HepG2 (cell line): Measurements from ENCODE around the gene RAI14. TPM values are rescaled to one million over a fixed set of nuclear protein-coding genes. Genes with fewer than 3 reads are reported as not detected.

Source experiments
- ATAC-seq: fragments of 200-7000 bp; cut with Tn5 transposase; 3 replicates; pipeline ENCODE4 v1.9.1; 2020; ENCODE audit warnings: mild to moderate bottlenecking, moderate library complexity
- BruUV-seq: library from RNA; stranded (reverse); fragments of 400-500 nt; replicated peaks from 2 replicates; lab custom pipeline; 2021; lab: Mats Ljungman, UMichigan
- CTCF ChIA-PET: fragments of 300-600 bp; formaldehyde crosslinking; extraction: SDS; loops from one replicate; lab custom pipeline; 2021; ENCODE audit warnings: low total read pairs, inconsistent platforms, low intra/inter-chr PET ratio; lab: Yijun Ruan, JAX
- POLR2A ChIA-PET: fragments of 350-600 bp; sonication (Branson Sonifier 250); formaldehyde crosslinking; loops from one replicate; lab custom pipeline; 2020; ENCODE audit warnings: antibody characterized with exemption, inconsistent platforms; lab: Yijun Ruan, JAX
- DNase-seq: peaks from one replicate; pipeline ENCODE4 v3.0.0-alpha.2; 2015; ENCODE audit warnings: low spot score
- FAIRE-seq: peaks from 3 replicates; lab custom pipeline; 2011; peaks lifted over from hg19 to GRCh38; lab: Jason Lieb, UNC
- H2AFZ ChIP-seq: one replicate; pipeline ENCODE4 v1.6.1; 2011; ENCODE audit warnings: low read length, inconsistent platforms
- H3K27ac ChIP-seq: fragments of 300-600 bp; 3 replicates; pipeline ENCODE4 v1.8.0; 2011; ENCODE audit warnings: mixed run types, mild to moderate bottlenecking, mixed read lengths, low read length, inconsistent platforms; ENCODE audit not compliant: insufficient read depth; ENCODE audit errors: extremely low read length
- H3K27me3 ChIP-seq, 2 experiments: fragments of 200-600 bp in 1 of 2; 2 replicates in 1 of 2; 3 replicates in 1 of 2; pipeline versions ENCODE4 v1.6.0 to v1.8.0; 2011; ENCODE audit warnings: low read length in 2 of 2, mild to moderate bottlenecking in 2 of 2, moderate library complexity in 2 of 2, inconsistent platforms in 1 of 2; ENCODE audit not compliant: insufficient read depth in 2 of 2, control insufficient read depth in 1 of 2
- H3K36me3 ChIP-seq, 2 experiments: fragments of 200-600 bp in 1 of 2; replicated peaks in 1 of 2; 2 replicates in 1 of 2; 3 replicates in 1 of 2; pipeline versions ENCODE4 v1.5.1 to v1.8.0; 2011; ENCODE audit warnings: low read length in 2 of 2, inconsistent platforms in 1 of 2; ENCODE audit not compliant: insufficient read depth in 2 of 2, control insufficient read depth in 1 of 2
- H3K4me1 ChIP-seq: 2 replicates; pipeline ENCODE4 v1.5.1; 2012; ENCODE audit warnings: low read length, inconsistent platforms; ENCODE audit not compliant: insufficient read depth
- H3K4me2 ChIP-seq: 2 replicates; pipeline ENCODE4 v1.6.0; 2011; ENCODE audit warnings: low read depth, low read length, inconsistent platforms
- H3K4me3 ChIP-seq, 3 experiments: fragments of 200-600 bp in 1 of 3; sonication (generic), shearing (Covaris generic) in 1 of 3; replicated peaks in 1 of 3; 2 replicates each; pipeline ENCODE4 v1.5.1; 2011 to 2016; ENCODE audit warnings: low read length in 3 of 3, inconsistent platforms in 2 of 3, low read depth in 2 of 3, mild to moderate bottlenecking in 2 of 3, control low read depth in 1 of 3, mixed read lengths in 1 of 3; ENCODE audit not compliant: insufficient read depth in 1 of 3
- H3K79me2 ChIP-seq: one replicate; pipeline ENCODE4 v1.6.1; 2011; ENCODE audit warnings: low read length, inconsistent platforms; ENCODE audit not compliant: insufficient read depth
- H3K9ac ChIP-seq: 2 replicates; pipeline ENCODE4 v1.6.0; 2011; ENCODE audit warnings: mild to moderate bottlenecking, low read depth, low read length, inconsistent platforms; ENCODE audit not compliant: insufficient read depth
- H3K9me3 ChIP-seq: 2 replicates; pipeline ENCODE4 v1.5.1; 2012; ENCODE audit warnings: mild to moderate bottlenecking, low read length
- H4K20me1 ChIP-seq: 2 replicates; pipeline ENCODE4 v1.6.0; 2011; ENCODE audit warnings: inconsistent platforms, mild to moderate bottlenecking, low read length, moderate library complexity; ENCODE audit not compliant: insufficient read depth
- BCL3 ChIP-seq: sonication (generic); formaldehyde crosslinking; IDR thresholded peaks from 2 replicates; pipeline ENCODE4 v1.5.1; 2020; ENCODE audit warnings: mild to moderate bottlenecking, missing genetic modification reagents, moderate library complexity
- CEBPB ChIP-seq: IDR thresholded peaks from 2 replicates; pipeline ENCODE4 v1.6.1; 2011; ENCODE audit warnings: low read depth, low read length, improper control_type of control experiment, borderline replicate concordance
- MED8 ChIP-seq: sonication (generic); formaldehyde crosslinking; IDR thresholded peaks from 2 replicates; pipeline ENCODE4 v1.8.1; 2023; ENCODE audit warnings: mild to moderate bottlenecking, missing genetic modification reagents; ENCODE audit not compliant: insufficient replicate concordance
- NONO ChIP-seq, 2 experiments: fragments of 450-650 bp in 1 of 2; sonication (generic) in 1 of 2; formaldehyde crosslinking in 1 of 2; IDR thresholded peaks in 1 of 2; conservative IDR thresholded peaks in 1 of 2; 2 replicates each; pipeline versions ENCODE4 v1.6.1 to v1.8.0; 2017 to 2022; ENCODE audit warnings: mild to moderate bottlenecking in 1 of 2, missing genetic modification reagents in 1 of 2, moderate library complexity in 1 of 2
- SMAD3 ChIP-seq: sonication (generic); formaldehyde crosslinking; IDR thresholded peaks from 2 replicates; pipeline ENCODE4 v1.4.0; 2020; ENCODE audit warnings: missing genetic modification reagents
- SP5 ChIP-seq: IDR thresholded peaks from 2 replicates; pipeline ENCODE4 v1.6.1; 2016; ENCODE audit warnings: low read depth, borderline replicate concordance
- TAF15 ChIP-seq: fragments of 200-400 bp; formaldehyde crosslinking; IDR thresholded peaks from one replicate; pipeline ENCODE4 v1.6.1; 2018; ENCODE audit warnings: mild to moderate bottlenecking, low read depth, low read length; ENCODE audit not compliant: poor library complexity, severe bottlenecking
- ZFP36L2 ChIP-seq: sonication (generic); formaldehyde crosslinking; IDR thresholded peaks from 2 replicates; pipeline ENCODE4 v1.4.0; 2020; ENCODE audit warnings: missing genetic modification reagents
- ZNF142 ChIP-seq: sonication (generic); formaldehyde crosslinking; IDR thresholded peaks from 2 replicates; pipeline ENCODE4 v1.4.0; 2020; ENCODE audit warnings: missing genetic modification reagents
- ZNF326 ChIP-seq: sonication (generic); formaldehyde crosslinking; IDR thresholded peaks from 2 replicates; pipeline ENCODE4 v1.4.0; 2020; ENCODE audit warnings: missing genetic modification reagents, borderline replicate concordance
- ZNF512B ChIP-seq: sonication (generic); formaldehyde crosslinking; IDR thresholded peaks from 2 replicates; pipeline ENCODE4 v1.5.1; 2020; ENCODE audit warnings: missing genetic modification reagents, mild to moderate bottlenecking, borderline replicate concordance
- WGBS: methylation state at CpG from one replicate; pipeline ENCODE4 v1.1.6; 2017; ENCODE audit warnings: low lambda C conversion rate; 5-methylcytosine and 5-hydroxymethylcytosine counted together
- in situ Hi-C: cut with HindIII; loops from 2 replicates; pipeline ENCODE4 v1.10.0; 2017; ENCODE audit warnings: low pct_unique_long_range_greater_than_20kb; ENCODE audit not compliant: extremely low pct_ligation_motif_present
- intact Hi-C: fragments of 100-400 bp; cut with micrococcal nuclease; formaldehyde crosslinking; loops from one replicate; pipeline ENCODE4 v1.10.0; 2022; ENCODE audit not compliant: unreplicated experiment
- polyA plus RNA-seq, 8 experiments: library from polyadenylated mRNA; depleted of rRNA in 3 of 8; stranded (reverse) in 7 of 8; unstranded in 1 of 8; fragments of >200 nt; fragmentation: Illumina TruSeq in 4 of 8; extraction: Trizol in 4 of 8; gene quantifications; 2 replicates each; pipeline versions ENCODE4 v1.2.1 to v1.2.3, GENCODE V29; 2011 to 2016; ENCODE audit warnings: low read depth in 4 of 8, missing spikeins in 1 of 8, mixed read lengths in 1 of 8; ENCODE audit not compliant: insufficient read depth in 1 of 8
- total RNA-seq, 5 experiments: library from RNA; depleted of rRNA; stranded (reverse); fragments of >200 nt; fragmentation: Illumina TruSeq; extraction: Trizol; gene quantifications; 2 replicates each; pipeline ENCODE4 v1.2.3, GENCODE V29; 2016; ENCODE audit warnings: low read depth in 1 of 5
- TF ChIP-seq, protein P1 (sequence below): sonication (generic); formaldehyde crosslinking; conservative IDR thresholded peaks from 2 replicates; pipeline ENCODE4 v1.8.0; 2022; ENCODE audit warnings: low read depth, missing genetic modification reagents

Gene RAI14
- total and polyA plus RNA-seq, 2 of the 13 experiments (the other 11 are each of a cell fraction or from before 2014, with no cell fraction given), result 12.6 to 18.2 TPM

- POLR2A ChIA-PET, result interaction anchor here (1.2 kb wide), 1 partner anchor 8 kb away, joined by 3 read pairs; no protein-coding TSS in a partner anchor
- TF ChIP-seq ZNF142 (CRISPR knock-in tag), result no peak
- no peak for TF ChIP-seq SP5 (CRISPR knock-in tag)
- TF ChIP-seq, protein P1, sequence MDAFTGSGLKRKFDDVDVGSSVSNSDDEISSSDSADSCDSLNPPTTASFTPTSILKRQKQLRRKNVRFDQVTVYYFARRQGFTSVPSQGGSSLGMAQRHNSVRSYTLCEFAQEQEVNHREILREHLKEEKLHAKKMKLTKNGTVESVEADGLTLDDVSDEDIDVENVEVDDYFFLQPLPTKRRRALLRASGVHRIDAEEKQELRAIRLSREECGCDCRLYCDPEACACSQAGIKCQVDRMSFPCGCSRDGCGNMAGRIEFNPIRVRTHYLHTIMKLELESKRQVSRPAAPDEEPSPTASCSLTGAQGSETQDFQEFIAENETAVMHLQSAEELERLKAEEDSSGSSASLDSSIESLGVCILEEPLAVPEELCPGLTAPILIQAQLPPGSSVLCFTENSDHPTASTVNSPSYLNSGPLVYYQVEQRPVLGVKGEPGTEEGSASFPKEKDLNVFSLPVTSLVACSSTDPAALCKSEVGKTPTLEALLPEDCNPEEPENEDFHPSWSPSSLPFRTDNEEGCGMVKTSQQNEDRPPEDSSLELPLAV (CRISPR knock-in tag), result no peak
- TF ChIP-seq SMAD3, result no peak
- no peak for TF ChIP-seq NONO (IDR thresholded peaks at IDR 0.05)
- TF ChIP-seq NONO (CRISPR knock-in tag; conservative IDR thresholded peaks at IDR 0.05), result no peak
- TF ChIP-seq BCL3, result no peak
- TF ChIP-seq ZFP36L2 (CRISPR knock-in tag), result no peak
- TF ChIP-seq ZNF326 (CRISPR knock-in tag), result no peak
- no peak for TF ChIP-seq CEBPB
- no peak for TF ChIP-seq TAF15
- no peak for TF ChIP-seq MED8 (CRISPR knock-in tag)
- no peak for TF ChIP-seq ZNF512B (CRISPR knock-in tag)
These were observed 38.6 kb downstream of the RAI14 start for GRCh38 chr5:34694685-34695084.

More at GRCh38 chr5:34694685-34695084, 38.6 kb downstream of the RAI14 start:
- H3K27me3 ChIP-seq, result no peaks in the 10 kb centered on the region
- no peak overlapping the region for H3K4me3 ChIP-seq
- no peak overlapping the region for H3K4me2 ChIP-seq
- H3K27ac ChIP-seq, result no peak overlapping the region
- intact Hi-C loops (no loop called here), in situ Hi-C loops (no loop called here)
- FAIRE-seq (no peak), DNase-seq (no peak), ATAC-seq (no peak)
- no TSS peak for BruUV-seq
- no peak overlapping the region for H3K9ac ChIP-seq
- no peaks in the 10 kb centered on the region for H3K36me3 ChIP-seq
- no peaks in the 10 kb centered on the region for H4K20me1 ChIP-seq
- H3K9me3 ChIP-seq, result no peaks in the 10 kb centered on the region
- CTCF ChIA-PET, result no interaction called here
- over 99% methylated on average over 4 of the region's 4 CpGs for WGBS
- H3K79me2 ChIP-seq, result no peaks in the 10 kb centered on the region
- H2AFZ ChIP-seq, result no peak overlapping the region
- peaks cover 8% of the 10 kb centered on the region; the same call in 1 of the 2 replicates for H3K4me1 ChIP-seq
